Pancreas (tissue), 10 donors: ENCODE measurements around the gene GPR152. TPM values are rescaled to one million over a fixed set of nuclear protein-coding genes. Genes with fewer than 3 reads are reported as not detected.
"Not testable (repeated sequence)": the region's sequence is repeated elsewhere in the genome, so short reads cannot be mapped to it uniquely, and the experiment has no call there.

ENCODE experiments used
- ATAC-seq, 4 donors: fragments of 200-7000 bp; cut with Tn5 transposase; one replicate each; pipeline versions ENCODE4 v1.8.0 to v1.9.1; 2020; ENCODE audit warnings: mild to moderate bottlenecking in 4 of 4, moderate library complexity in 4 of 4
- DNase-seq, 6 donors: peaks; one replicate each; pipeline ENCODE4 v3.0.0-alpha.2; 2020
- FAIRE-seq: peaks from 2 replicates; lab custom pipeline; 2012; peaks lifted over from hg19 to GRCh38; lab: Jason Lieb, UNC
- H3K27ac ChIP-seq, 4 donors: fragments of 200-600 bp; sonication (generic); 1 replicate in 3 of 4; 2 replicates in 1 of 4; pipeline versions ENCODE4 v1.5.0 to v1.8.0; 2020
- H3K27me3 ChIP-seq, 4 donors: fragments of 200-600 bp; one replicate each; pipeline ENCODE4 v1.8.0; 2021
- H3K36me3 ChIP-seq, 3 donors: fragments of 200-600 bp; sonication (generic) in 1 of 3; one replicate each; pipeline versions ENCODE4 v1.5.0 to v1.8.0; 2020 to 2021
- H3K4me1 ChIP-seq, 3 donors: fragments of 200-600 bp; one replicate each; pipeline ENCODE4 v1.8.0; 2021
- H3K4me3 ChIP-seq, 4 donors: fragments of 200-600 bp; sonication (generic) in 2 of 4; one replicate each; pipeline versions ENCODE4 v1.5.0 to v1.8.0; 2020 to 2021
- H3K9me3 ChIP-seq, 4 donors: fragments of 200-600 bp; one replicate each; pipeline ENCODE4 v1.8.0; 2021
- CTCF ChIP-seq, 4 donors: fragments of 200-600 bp; sonication (generic) in 3 of 4; IDR thresholded peaks; one replicate each; pipeline versions ENCODE4 v1.5.0 to v1.8.0; 2021; ENCODE audit warnings: antibody characterized with exemption in 4 of 4
- WGBS, 2 donors: extraction: QIAGEN DNeasy Blood & Tissue Kit; methylation state at CpG; one replicate each; pipeline ENCODE4 v1.1.7; 2013; 5-methylcytosine and 5-hydroxymethylcytosine counted together
- intact Hi-C, 3 donors: fragments of 100-400 bp; cut with DNase I; formaldehyde crosslinking; loops; one replicate each; pipeline versions ENCODE4 v1.11.1 to v1.14.2; 2022
- polyA plus RNA-seq, 2 donors: library from polyadenylated mRNA; stranded (reverse); fragments of 200-250 nt; gene quantifications; one replicate each; pipeline ENCODE4 v1.2.3, GENCODE V29; 2013
- total RNA-seq, 6 donors: library from RNA; stranded (reverse); fragmentation: NEBNext Ultra II Directional in 4 of 6; extraction: Animal tissue kit (Norgen Biotek cat#: 25700) in 4 of 6; gene quantifications; one replicate each; pipeline versions ENCODE4 v1.2.1 to v1.2.4, GENCODE V29; 2021 to 2023
- donor health status: healthy with polysubstance abuse.
- donor health status: DM: no; HTN: no; CAD: no; lungs with moderate emphysema.
- donor health status: DM: no; HTN: no; CAD: no.
- donor health status: control.
- donor health status: control.
- donor health status: Bipolar disorder and iron deficiency.
- donor health status: DM: yes; HTN: yes; CAD: no.
- donor health status: DM: no; HTN: no; CAD: no.
- donor health status: DM: no; HTN: no; CAD: no.
- donor health status: DM: yes; HTN: yes; CAD: no.

GPR152 gene
- total and polyA plus RNA-seq, 8 donors = not detected

DNA sequence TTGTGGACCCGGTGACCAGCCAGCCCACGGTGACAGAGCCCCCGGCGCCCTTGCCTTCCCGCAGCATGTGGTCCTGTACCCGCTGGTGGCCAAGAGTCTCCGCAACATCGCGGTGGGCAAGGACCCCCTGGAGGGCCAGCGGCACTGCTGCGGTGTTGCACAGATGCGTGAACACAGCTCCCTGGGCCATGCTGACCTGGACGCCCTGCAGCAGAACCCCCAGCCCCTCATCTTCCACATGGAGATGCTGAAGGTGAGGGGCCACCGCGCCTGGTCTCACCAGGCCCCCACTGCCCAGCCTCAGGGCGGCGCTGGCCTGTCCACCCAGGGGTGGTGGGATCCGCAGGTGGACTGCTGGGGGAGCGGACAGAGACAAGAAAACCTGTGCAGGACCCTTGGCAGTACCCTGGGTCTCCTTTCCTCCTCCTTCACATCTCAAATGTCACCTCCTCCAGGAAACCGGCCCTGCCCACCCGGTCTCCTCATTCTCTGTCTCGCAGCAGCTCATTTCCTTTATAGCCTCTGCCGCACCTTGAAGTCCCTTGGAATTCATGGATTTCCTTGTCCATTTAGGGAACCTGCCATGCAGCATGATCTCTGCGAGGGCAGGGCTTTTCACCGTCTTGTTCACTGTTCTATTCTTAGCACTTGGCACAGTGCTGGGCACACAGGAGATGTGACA, 36.8 kb upstream of the GPR152 start:
- Histone ChIP-seq H3K27ac (no peak overlapping the region), H3K9me3 (no peaks in the 10 kb centered on the region), H3K36me3 (peaks cover 0 to 12% (median 0%) of the 10 kb centered on the region in 3 donors), H3K4me1 (no peaks in the 10 kb centered on the region), H3K27me3 (no peaks in the 10 kb centered on the region), H3K4me3 (no peak overlapping the region)
- no peak for ATAC-seq
- intact Hi-C loops = no loop called here
- 87 to 89% methylated on average over 22 to 25 of the region's 25 CpGs for WGBS, 2 donors
- FAIRE-seq = no peak
- DNase-seq = peak in 2 of 6 donors; percentile 33 to 70
- TF ChIP-seq CTCF (IDR thresholded peaks at IDR 0.05) = no peak

DNA sequence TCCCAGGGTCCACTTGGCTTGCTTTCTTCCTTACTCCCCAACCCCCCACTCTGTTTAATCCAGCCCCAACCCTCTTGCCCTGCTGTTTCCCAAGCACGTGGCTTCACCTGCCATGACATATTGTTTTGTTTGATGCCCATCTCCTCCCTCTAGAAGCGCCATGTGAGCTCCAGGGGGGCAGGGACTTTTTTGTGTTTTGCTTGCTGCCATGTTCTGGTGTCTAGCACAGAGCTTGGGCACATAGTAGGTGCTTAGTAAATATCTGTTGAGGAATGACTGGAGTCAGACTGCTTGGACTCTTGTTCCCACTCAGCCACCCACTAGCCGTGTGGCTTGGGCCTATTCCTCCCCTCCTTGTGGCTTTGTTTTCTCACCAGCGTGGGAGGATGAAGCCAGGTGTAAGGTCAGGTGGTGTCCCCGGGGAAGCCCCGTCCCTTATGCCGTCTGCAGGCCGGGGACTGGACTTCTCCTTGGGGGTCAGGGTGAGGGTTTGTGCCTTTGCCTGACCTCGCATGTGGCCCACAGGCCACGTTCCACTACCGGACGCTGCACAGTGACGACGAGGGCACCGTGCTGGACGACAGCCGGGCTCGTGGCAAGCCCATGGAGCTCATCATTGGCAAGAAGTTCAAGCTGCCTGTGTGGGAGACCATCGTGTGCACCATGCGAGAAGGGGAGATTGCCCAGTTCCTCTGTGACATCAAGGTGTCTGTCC, 34.1 kb upstream of the GPR152 start:
- H3K4me3 ChIP-seq = no peak overlapping the region
- peaks cover 0 to 5% (median 0%) of the 10 kb centered on the region in 3 donors for H3K36me3 ChIP-seq
- no peak for TF ChIP-seq CTCF (IDR thresholded peaks at IDR 0.05)
- no peaks in the 10 kb centered on the region for H3K27me3 ChIP-seq
- no peak for FAIRE-seq
- intact Hi-C loops = no loop called here
- no peak overlapping the region for H3K27ac ChIP-seq
- 86 to 92% methylated on average over 20 of the region's 20 CpGs for WGBS, 2 donors
- DNase-seq = peak in 2 of 6 donors; percentile 15 to 36
- H3K4me1 ChIP-seq = peaks cover 5 to 11% (median 11%) of the 10 kb centered on the region in 3 donors
- no peaks in the 10 kb centered on the region for H3K9me3 ChIP-seq
- no peak for ATAC-seq

- H3K9me3 ChIP-seq, FAIRE-seq, H3K36me3 ChIP-seq, ATAC-seq, H3K4me3 ChIP-seq, H3K27me3 ChIP-seq, H3K27ac ChIP-seq, intact Hi-C loops: not testable (repeated sequence)
- DNase-seq = peak in 2 of 6 donors; percentile 33 to 46
- WGBS, 2 donors = 90% methylated on average over 7 of the region's 7 CpGs
- peaks cover 5 to 11% (median 11%) of the 10 kb centered on the region in 3 donors for H3K4me1 ChIP-seq
Observed at GRCh38 chr11:67485873-67486361, 33.4 kb upstream of the GPR152 start.

DNA sequence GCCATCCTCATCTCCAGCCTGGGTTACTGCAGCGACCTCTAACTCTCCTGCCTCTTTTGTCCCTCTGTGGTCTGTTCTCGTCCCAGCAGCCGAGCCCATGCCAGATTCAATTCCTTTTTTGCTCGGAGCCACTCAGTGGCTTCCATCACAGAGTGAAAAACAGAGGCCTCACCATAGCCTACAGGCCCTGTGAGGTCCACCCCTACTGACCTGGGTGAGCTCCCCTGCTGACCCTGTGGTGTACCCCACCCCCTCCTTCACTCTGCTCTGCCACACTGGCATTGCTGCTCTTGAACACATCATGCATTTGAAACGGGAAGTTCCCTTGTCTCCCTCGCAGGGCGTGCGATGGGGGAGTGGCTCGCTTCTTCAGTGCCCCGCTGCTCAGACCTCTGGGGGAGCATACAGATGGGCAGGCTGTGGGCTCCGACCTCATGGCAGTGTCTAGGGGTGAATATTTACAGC, 32.4 kb upstream of the GPR152 start:
- no peak for ATAC-seq
- TF ChIP-seq CTCF (IDR thresholded peaks at IDR 0.05) = no peak
- intact Hi-C loops = no loop called here
- no peak for FAIRE-seq
- Histone ChIP-seq H3K27me3 (no peaks in the 10 kb centered on the region), H3K4me1 (peaks cover 5 to 11% (median 11%) of the 10 kb centered on the region in 3 donors), H3K27ac (no peak overlapping the region), H3K4me3 (no peak overlapping the region), H3K9me3 (no peaks in the 10 kb centered on the region), H3K36me3 (no peaks in the 10 kb centered on the region)
- 85 to 94% methylated on average over 11 of the region's 11 CpGs for WGBS, 2 donors
- peak in 2 of 6 donors; percentile 16 to 43 for DNase-seq

DNA sequence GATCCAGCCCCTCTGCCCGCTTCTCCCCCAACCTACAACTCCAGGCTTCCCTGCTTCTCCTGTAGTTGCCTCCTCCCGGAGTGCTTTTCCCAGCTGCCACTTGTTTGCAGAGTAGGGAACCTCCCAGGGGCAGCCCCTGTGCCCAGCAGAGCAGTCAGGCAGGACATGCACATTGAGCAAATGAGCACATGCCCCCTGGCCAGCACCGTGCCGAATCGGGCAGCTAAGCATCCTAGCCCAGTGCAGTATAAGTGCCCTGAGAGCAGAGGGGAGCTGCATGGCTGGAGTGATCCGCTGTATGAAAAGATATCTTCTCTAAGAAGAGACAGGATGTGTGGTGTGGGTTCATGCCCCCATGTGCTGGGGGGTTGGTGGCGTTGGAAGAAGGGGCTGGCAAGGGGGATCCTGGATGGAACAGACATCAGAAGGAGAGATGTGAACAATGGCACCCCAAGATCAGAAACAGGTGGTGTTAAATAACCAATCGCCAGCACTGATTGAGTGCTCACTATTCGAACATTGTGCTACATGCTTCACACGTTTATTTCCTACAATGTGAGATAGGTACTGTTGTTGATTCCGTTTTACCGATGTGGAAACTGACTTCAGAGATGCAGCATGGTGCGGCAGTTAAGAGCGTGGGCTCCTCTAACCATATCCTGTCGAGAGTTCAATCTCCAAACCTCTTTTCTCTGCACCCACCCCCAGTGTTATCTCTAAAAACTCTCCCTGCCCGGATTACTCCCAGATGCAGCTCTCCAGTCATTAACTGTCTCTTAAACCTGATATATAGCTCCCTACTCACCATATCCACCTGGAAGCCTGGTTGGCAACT, 31.5 kb upstream of the GPR152 start:
- Histone ChIP-seq H3K27me3 (no peaks in the 10 kb centered on the region), H3K4me3 (peak overlapping the region in 2 of 4 donors; percentile 53 to 62), H3K36me3 (no peaks in the 10 kb centered on the region), H3K4me1 (peaks cover 5 to 11% (median 11%) of the 10 kb centered on the region in 3 donors), H3K27ac (peak overlapping the region in 1 of 4 donors; percentile 73), H3K9me3 (no peaks in the 10 kb centered on the region)
- intact Hi-C loops = no loop called here
- DNase-seq (peak in 2 of 6 donors; percentile 46 to 65), ATAC-seq (no peak), FAIRE-seq (no peak)
- WGBS, 2 donors = 87 to 88% methylated on average over 16 of the region's 16 CpGs
- no peak for TF ChIP-seq CTCF (IDR thresholded peaks at IDR 0.05)
